Measurements from ENCODE around the gene ASGR2.

Gene ASGR2

GRCh38 chr17:7107795-7108559 lies 6.6 kb downstream of the ASGR2 start:
- TF ChIP-seq EP300 (IDR thresholded peaks at IDR 0.05; ENCODE audit: borderline replicate concordance) (no peak), FOXM1 (IDR thresholded peaks at IDR 0.05; ENCODE audit: borderline replicate concordance, low read depth) (no peak), RAD21 (IDR thresholded peaks at IDR 0.05; ENCODE audit: low read depth) (no peak), ZBTB7A (IDR thresholded peaks at IDR 0.05; ENCODE audit: low read depth) (no peak), TAF1 (IDR thresholded peaks at IDR 0.05; ENCODE audit: low read depth) (no peak), CEBPB (IDR thresholded peaks at IDR 0.05) (no peak), NFIC (IDR thresholded peaks at IDR 0.05) (no peak), EGR1 (IDR thresholded peaks at IDR 0.05) (no peak), CREB1 (IDR thresholded peaks at IDR 0.05; ENCODE audit: low read depth) (no peak), USF1 (IDR thresholded peaks at IDR 0.05) (no peak), TEAD4 (IDR thresholded peaks at IDR 0.05) (no peak), TCF12 (IDR thresholded peaks at IDR 0.05; ENCODE audit: low read depth) (no peak), YY1 (IDR thresholded peaks at IDR 0.05; ENCODE audit: low read depth) (no peak)
- TF ChIP-seq, protein P1, sequence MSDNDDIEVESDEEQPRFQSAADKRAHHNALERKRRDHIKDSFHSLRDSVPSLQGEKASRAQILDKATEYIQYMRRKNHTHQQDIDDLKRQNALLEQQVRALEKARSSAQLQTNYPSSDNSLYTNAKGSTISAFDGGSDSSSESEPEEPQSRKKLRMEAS (IDR thresholded peaks at IDR 0.05) = no peak
- TF ChIP-seq, protein P2, sequence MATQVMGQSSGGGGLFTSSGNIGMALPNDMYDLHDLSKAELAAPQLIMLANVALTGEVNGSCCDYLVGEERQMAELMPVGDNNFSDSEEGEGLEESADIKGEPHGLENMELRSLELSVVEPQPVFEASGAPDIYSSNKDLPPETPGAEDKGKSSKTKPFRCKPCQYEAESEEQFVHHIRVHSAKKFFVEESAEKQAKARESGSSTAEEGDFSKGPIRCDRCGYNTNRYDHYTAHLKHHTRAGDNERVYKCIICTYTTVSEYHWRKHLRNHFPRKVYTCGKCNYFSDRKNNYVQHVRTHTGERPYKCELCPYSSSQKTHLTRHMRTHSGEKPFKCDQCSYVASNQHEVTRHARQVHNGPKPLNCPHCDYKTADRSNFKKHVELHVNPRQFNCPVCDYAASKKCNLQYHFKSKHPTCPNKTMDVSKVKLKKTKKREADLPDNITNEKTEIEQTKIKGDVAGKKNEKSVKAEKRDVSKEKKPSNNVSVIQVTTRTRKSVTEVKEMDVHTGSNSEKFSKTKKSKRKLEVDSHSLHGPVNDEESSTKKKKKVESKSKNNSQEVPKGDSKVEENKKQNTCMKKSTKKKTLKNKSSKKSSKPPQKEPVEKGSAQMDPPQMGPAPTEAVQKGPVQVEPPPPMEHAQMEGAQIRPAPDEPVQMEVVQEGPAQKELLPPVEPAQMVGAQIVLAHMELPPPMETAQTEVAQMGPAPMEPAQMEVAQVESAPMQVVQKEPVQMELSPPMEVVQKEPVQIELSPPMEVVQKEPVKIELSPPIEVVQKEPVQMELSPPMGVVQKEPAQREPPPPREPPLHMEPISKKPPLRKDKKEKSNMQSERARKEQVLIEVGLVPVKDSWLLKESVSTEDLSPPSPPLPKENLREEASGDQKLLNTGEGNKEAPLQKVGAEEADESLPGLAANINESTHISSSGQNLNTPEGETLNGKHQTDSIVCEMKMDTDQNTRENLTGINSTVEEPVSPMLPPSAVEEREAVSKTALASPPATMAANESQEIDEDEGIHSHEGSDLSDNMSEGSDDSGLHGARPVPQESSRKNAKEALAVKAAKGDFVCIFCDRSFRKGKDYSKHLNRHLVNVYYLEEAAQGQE (IDR thresholded peaks at IDR 0.05; ENCODE audit: low read depth) = no peak

GRCh38 chr17:7107012-7107754 lies 7.4 kb downstream of the ASGR2 start:
- TF ChIP-seq FOXM1 (IDR thresholded peaks at IDR 0.05; ENCODE audit: borderline replicate concordance, low read depth) = no peak
- TF ChIP-seq, protein P2 (IDR thresholded peaks at IDR 0.05; ENCODE audit: low read depth) = no peak
- no peak for TF ChIP-seq ZBTB7A (IDR thresholded peaks at IDR 0.05; ENCODE audit: low read depth)
- no peak for TF ChIP-seq TAF1 (IDR thresholded peaks at IDR 0.05; ENCODE audit: low read depth)
- TF ChIP-seq TCF12 (IDR thresholded peaks at IDR 0.05; ENCODE audit: low read depth) = no peak
- no peak for TF ChIP-seq RAD21 (IDR thresholded peaks at IDR 0.05; ENCODE audit: low read depth)
- no peak for TF ChIP-seq CEBPB (IDR thresholded peaks at IDR 0.05)
- no peak for TF ChIP-seq CREB1 (IDR thresholded peaks at IDR 0.05; ENCODE audit: low read depth)
- no peak for TF ChIP-seq EP300 (IDR thresholded peaks at IDR 0.05; ENCODE audit: borderline replicate concordance)
- no peak for TF ChIP-seq NFIC (IDR thresholded peaks at IDR 0.05)
- no peak for TF ChIP-seq TEAD4 (IDR thresholded peaks at IDR 0.05)
- TF ChIP-seq, protein P1 (IDR thresholded peaks at IDR 0.05) = no peak
- no peak for TF ChIP-seq USF1 (IDR thresholded peaks at IDR 0.05)
- TF ChIP-seq YY1 (IDR thresholded peaks at IDR 0.05; ENCODE audit: low read depth) = no peak
- no peak for TF ChIP-seq EGR1 (IDR thresholded peaks at IDR 0.05)

- TF ChIP-seq TAF1 (IDR thresholded peaks at IDR 0.05; ENCODE audit: low read depth) (no peak), FOXM1 (IDR thresholded peaks at IDR 0.05; ENCODE audit: borderline replicate concordance, low read depth) (no peak), CREB1 (IDR thresholded peaks at IDR 0.05; ENCODE audit: low read depth) (no peak), ZBTB7A (IDR thresholded peaks at IDR 0.05; ENCODE audit: low read depth) (no peak), TCF12 (IDR thresholded peaks at IDR 0.05; ENCODE audit: low read depth) (no peak), EGR1 (IDR thresholded peaks at IDR 0.05) (no peak), NFIC (IDR thresholded peaks at IDR 0.05) (no peak), YY1 (IDR thresholded peaks at IDR 0.05; ENCODE audit: low read depth) (no peak), TEAD4 (IDR thresholded peaks at IDR 0.05) (no peak), USF1 (IDR thresholded peaks at IDR 0.05) (no peak)
- TF ChIP-seq, protein P1 (IDR thresholded peaks at IDR 0.05) = no peak
These were observed 12.2 kb downstream of the ASGR2 start for GRCh38 chr17:7102421-7102820.

DNA sequence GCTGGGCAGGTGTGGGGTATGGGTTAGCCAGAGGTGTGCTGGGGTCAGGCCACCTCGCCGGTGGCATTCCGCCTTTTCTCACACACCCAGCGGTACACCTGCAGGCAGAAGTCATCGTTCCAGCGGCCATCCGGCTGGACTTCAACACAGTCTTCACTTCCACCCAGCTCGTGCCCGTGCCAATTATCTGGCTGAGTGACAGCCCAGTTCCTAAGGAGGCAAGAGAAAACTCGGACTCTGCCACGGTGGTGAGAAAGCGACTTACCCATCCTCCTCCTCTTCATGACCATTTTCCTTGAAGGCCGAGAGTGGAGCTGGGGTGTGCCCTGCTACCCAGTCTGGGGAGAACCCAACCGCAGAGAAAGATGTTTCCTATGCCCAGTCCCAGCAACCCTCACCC lies 13.1 kb downstream of the ASGR2 start:
- TF ChIP-seq FOXM1 (IDR thresholded peaks at IDR 0.05; ENCODE audit: borderline replicate concordance, low read depth) = no peak
- no peak for TF ChIP-seq EGR1 (IDR thresholded peaks at IDR 0.05)
- no peak for TF ChIP-seq ZBTB7A (IDR thresholded peaks at IDR 0.05; ENCODE audit: low read depth)
- no peak for TF ChIP-seq YY1 (IDR thresholded peaks at IDR 0.05; ENCODE audit: low read depth)
